Naive thymus-derived CD4-positive, alpha-beta T cell (primary cell): Measurements from ENCODE around the gene BBOX1. TPM values are rescaled to one million over a fixed set of nuclear protein-coding genes. Genes with fewer than 3 reads are reported as not detected.

ENCODE experiments used
- ATAC-seq: fragments of 150-1000 bp; cut with Tn5 transposase; 2 replicates; pipeline ENCODE4 v1.10.0; 2021; ENCODE audit warnings: mild to moderate bottlenecking, moderate library complexity
- CTCF ChIA-PET: fragments of 350-600 bp; sonication (Branson Sonifier 250); formaldehyde crosslinking; loops from one replicate; lab custom pipeline; 2021; ENCODE audit warnings: antibody characterized with exemption; lab: Charles Lee
- POLR2A ChIA-PET: fragments of 350-600 bp; sonication (Branson Sonifier 250); formaldehyde crosslinking; loops from one replicate; lab custom pipeline; 2021; ENCODE audit warnings: antibody characterized with exemption, inconsistent platforms; lab: Charles Lee
- DNase-seq, 9 donors: peaks; one replicate each; pipeline versions ENCODE4 v3.0.0 to v3.0.0-alpha.2; 2020 to 2022; ENCODE audit warnings: mixed read lengths in 1 of 9
- H3K27ac ChIP-seq: one replicate; pipeline ENCODE4 v1.7.0; 2013; ENCODE audit warnings: mild to moderate bottlenecking, low read depth, low read length, moderate library complexity
- H3K27me3 ChIP-seq, 2 donors: one replicate each; pipeline ENCODE4 v1.7.0; 2013; ENCODE audit warnings: low read length in 2 of 2, mild to moderate bottlenecking in 2 of 2, moderate library complexity in 2 of 2; ENCODE audit not compliant: control insufficient read depth in 2 of 2, insufficient read depth in 2 of 2
- H3K36me3 ChIP-seq, 3 experiments: 1 replicate in 2 of 3; 2 replicates in 1 of 3; pipeline ENCODE4 v1.7.0; 2013; ENCODE audit warnings: low read length in 3 of 3, mild to moderate bottlenecking in 3 of 3, moderate library complexity in 1 of 3; ENCODE audit not compliant: insufficient read depth in 3 of 3, control insufficient read depth in 2 of 3
- H3K4me1 ChIP-seq, 2 donors: one replicate each; pipeline ENCODE4 v1.7.0; 2013; ENCODE audit warnings: low read length in 2 of 2, mild to moderate bottlenecking in 2 of 2, moderate library complexity in 1 of 2; ENCODE audit not compliant: control insufficient read depth in 2 of 2, insufficient read depth in 2 of 2
- H3K4me3 ChIP-seq: 2 replicates; pipeline ENCODE4 v1.7.0; 2013; ENCODE audit warnings: mild to moderate bottlenecking, low read length
- H3K9me3 ChIP-seq, 3 experiments: 1 replicate in 2 of 3; 2 replicates in 1 of 3; pipeline ENCODE4 v1.7.0; 2013; ENCODE audit warnings: low read length in 3 of 3; ENCODE audit not compliant: control insufficient read depth in 2 of 3
- H3K27ac Mint-ChIP-seq, 9 donors: one replicate each; pipeline ENCODE4 v1.8.0; 2020 to 2022; ENCODE audit warnings: mixed read lengths in 9 of 9, mild to moderate bottlenecking in 8 of 9, moderate library complexity in 5 of 9, inconsistent platforms in 2 of 9
- H3K27me3 Mint-ChIP-seq, 5 donors: one replicate each; pipeline ENCODE4 v1.8.0; 2021 to 2022; ENCODE audit warnings: mixed read lengths in 5 of 5, mild to moderate bottlenecking in 1 of 5
- H3K36me3 Mint-ChIP-seq, 5 donors: one replicate each; pipeline ENCODE4 v1.8.0; 2020 to 2022; ENCODE audit warnings: mixed read lengths in 5 of 5, mild to moderate bottlenecking in 3 of 5, inconsistent platforms in 1 of 5
- H3K4me1 Mint-ChIP-seq, 7 donors: one replicate each; pipeline ENCODE4 v1.8.0; 2020 to 2022; ENCODE audit warnings: mixed read lengths in 7 of 7, mild to moderate bottlenecking in 3 of 7, inconsistent platforms in 1 of 7
- H3K4me3 Mint-ChIP-seq, 10 donors: one replicate each; pipeline ENCODE4 v1.8.0; 2020 to 2022; ENCODE audit warnings: mild to moderate bottlenecking in 10 of 10, mixed read lengths in 10 of 10, moderate library complexity in 6 of 10, inconsistent platforms in 2 of 10
- H3K9me3 Mint-ChIP-seq, 11 donors: one replicate each; pipeline ENCODE4 v1.8.0; 2020 to 2022; ENCODE audit warnings: mixed read lengths in 11 of 11, mild to moderate bottlenecking in 4 of 11, inconsistent platforms in 1 of 11, moderate library complexity in 1 of 11
- intact Hi-C, 2 donors: fragments of 100-400 bp; cut with micrococcal nuclease; formaldehyde crosslinking; loops; one replicate each; pipeline ENCODE4 v1.15.1; 2023
- polyA plus RNA-seq, 2 donors: library from polyadenylated mRNA; unstranded; fragments of 300-500 nt; fragmentation: Illumina TruSeq; gene quantifications; one replicate each; pipeline ENCODE4 v1.2.3, GENCODE V29; 2021
- total RNA-seq, 6 experiments: library from RNA in 5 of 6; stranded (reverse) in 5 of 6; gene quantifications; 1 replicate in 5 of 6; 2 replicates in 1 of 6; pipeline ENCODE4 v1.2.3 and lab custom pipeline; 2021 to 2026

The BBOX1 gene
- total and polyA plus RNA-seq, 7 experiments from 2014 or later, result not detected

- no peak overlapping the region for H3K4me3 ChIP-seq
- Mint-ChIP-seq H3K36me3 (no peaks in the 10 kb centered on the region), H3K27me3 (no peaks in the 10 kb centered on the region), H3K4me1 (no peaks in the 10 kb centered on the region), H3K4me3 (no peak overlapping the region), H3K9me3 (peaks cover 0 to 12% (median 3%) of the 10 kb centered on the region in 11 donors), H3K27ac (no peak overlapping the region)
- intact Hi-C loops, result no loop called here
- H3K27me3 ChIP-seq, result no peaks in the 10 kb centered on the region
- H3K27ac ChIP-seq, result no peak overlapping the region
- POLR2A ChIA-PET, result no interaction called here
- ATAC-seq (no peak), DNase-seq (no peak)
- no peaks in the 10 kb centered on the region for H3K36me3 ChIP-seq
- no peaks in the 10 kb centered on the region for H3K4me1 ChIP-seq
- CTCF ChIA-PET, result no interaction called here
- no peaks in the 10 kb centered on the region for H3K9me3 ChIP-seq
These were observed 15.2 kb upstream of the BBOX1 start for GRCh38 chr11:27025312-27025955.

- Mint-ChIP-seq H3K27ac (no peak overlapping the region), H3K27me3 (no peaks in the 10 kb centered on the region), H3K9me3 (peaks cover 0 to 12% (median 3%) of the 10 kb centered on the region in 11 donors), H3K4me1 (no peaks in the 10 kb centered on the region), H3K36me3 (no peaks in the 10 kb centered on the region), H3K4me3 (no peak overlapping the region)
- Histone ChIP-seq H3K36me3 (no peaks in the 10 kb centered on the region), H3K4me3 (no peak overlapping the region), H3K4me1 (no peaks in the 10 kb centered on the region), H3K27ac (no peak overlapping the region), H3K27me3 (no peaks in the 10 kb centered on the region), H3K9me3 (no peaks in the 10 kb centered on the region)
- DNase-seq (no peak), ATAC-seq (no peak)
- CTCF ChIA-PET, result no interaction called here
- intact Hi-C loops, result no loop called here
- POLR2A ChIA-PET, result interaction anchor here (0.5 kb wide), 1 partner anchor 17 kb away, joined by 3 read pairs; no protein-coding TSS in a partner anchor
These were observed 14.5 kb upstream of the BBOX1 start for GRCh38 chr11:27025957-27026733.

DNA sequence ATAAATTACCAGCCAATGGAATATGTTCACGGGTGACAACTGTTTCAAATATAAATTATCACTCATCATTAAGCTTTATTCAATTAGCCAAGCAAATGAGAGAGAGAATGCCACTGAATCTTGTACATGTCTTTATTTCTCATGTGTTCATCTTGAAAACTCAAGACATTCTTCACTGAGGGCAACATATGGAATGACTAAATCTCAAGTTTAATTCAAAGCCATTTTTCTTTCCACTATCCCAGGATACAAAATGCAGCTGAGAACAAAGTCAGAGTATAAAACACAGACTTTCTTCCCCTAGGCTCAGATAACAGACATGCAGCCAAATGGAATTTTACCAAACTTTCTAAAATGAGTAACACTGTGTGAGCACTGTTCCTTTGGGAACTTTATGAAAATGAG, 12.1 kb upstream of the BBOX1 start:
- no peaks in the 10 kb centered on the region for H3K27me3 ChIP-seq
- no peak overlapping the region for H3K4me3 ChIP-seq
- no peak overlapping the region for H3K27ac Mint-ChIP-seq
- no peaks in the 10 kb centered on the region for H3K9me3 ChIP-seq
- no peak for DNase-seq
- peaks cover 0 to 16% (median 8%) of the 10 kb centered on the region in 11 donors for H3K9me3 Mint-ChIP-seq
- intact Hi-C loops, result no loop called here
- no peak overlapping the region for H3K27ac ChIP-seq
- H3K4me1 Mint-ChIP-seq, result no peaks in the 10 kb centered on the region
- ChIA-PET CTCF (no interaction called here), POLR2A (no interaction called here)
- no peak for ATAC-seq
- H3K36me3 ChIP-seq, result no peaks in the 10 kb centered on the region
- no peaks in the 10 kb centered on the region for H3K36me3 Mint-ChIP-seq
- H3K4me1 ChIP-seq, result no peaks in the 10 kb centered on the region
- no peak overlapping the region for H3K4me3 Mint-ChIP-seq
- peaks cover 0 to 4% (median 0%) of the 10 kb centered on the region in 5 donors for H3K27me3 Mint-ChIP-seq

DNA sequence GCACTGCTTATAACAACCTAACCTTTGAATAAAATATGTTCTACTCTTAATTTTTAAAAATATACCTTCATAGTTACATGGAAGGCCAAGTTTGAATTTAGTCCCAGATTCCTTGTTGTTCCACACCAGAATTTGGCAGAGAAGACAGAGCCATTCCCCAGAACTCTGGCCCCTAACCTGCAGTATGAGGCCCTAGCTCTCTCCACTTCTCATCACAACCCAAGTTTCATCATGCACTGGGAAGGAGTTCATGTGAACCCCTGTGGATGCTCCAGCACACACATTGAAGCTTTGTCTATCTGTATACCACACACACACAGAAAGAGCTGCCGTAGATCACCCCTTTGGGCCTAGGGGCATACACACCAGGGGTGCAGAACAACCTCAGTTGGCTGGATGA, 10.6 kb upstream of the BBOX1 start:
- Histone ChIP-seq H3K27ac (no peak overlapping the region), H3K9me3 (no peaks in the 10 kb centered on the region), H3K36me3 (no peaks in the 10 kb centered on the region), H3K27me3 (no peaks in the 10 kb centered on the region), H3K4me1 (no peaks in the 10 kb centered on the region), H3K4me3 (no peak overlapping the region)
- H3K9me3 Mint-ChIP-seq, result peaks cover 0 to 29% (median 9%) of the 10 kb centered on the region in 11 donors
- H3K36me3 Mint-ChIP-seq, result no peaks in the 10 kb centered on the region
- H3K27ac Mint-ChIP-seq, result no peak overlapping the region
- H3K27me3 Mint-ChIP-seq, result peaks cover 0 to 4% (median 0%) of the 10 kb centered on the region in 5 donors
- ChIA-PET POLR2A (no interaction called here), CTCF (no interaction called here)
- ATAC-seq (no peak), DNase-seq (no peak)
- H3K4me3 Mint-ChIP-seq, result no peak overlapping the region
- H3K4me1 Mint-ChIP-seq, result no peaks in the 10 kb centered on the region
- intact Hi-C loops, result no loop called here

- ChIA-PET POLR2A (no interaction called here), CTCF (no interaction called here)
- Mint-ChIP-seq H3K36me3 (no peaks in the 10 kb centered on the region), H3K27ac (no peak overlapping the region), H3K9me3 (peaks cover 0 to 36% (median 11%) of the 10 kb centered on the region in 11 donors), H3K27me3 (peaks cover 0 to 4% (median 0%) of the 10 kb centered on the region in 5 donors), H3K4me3 (no peak overlapping the region), H3K4me1 (no peaks in the 10 kb centered on the region)
- no peak for ATAC-seq
- Histone ChIP-seq H3K27me3 (no peaks in the 10 kb centered on the region), H3K27ac (no peak overlapping the region), H3K9me3 (no peaks in the 10 kb centered on the region), H3K4me3 (no peak overlapping the region), H3K36me3 (no peaks in the 10 kb centered on the region), H3K4me1 (no peaks in the 10 kb centered on the region)
- intact Hi-C loops, result no loop called here
- DNase-seq, result no peak
These were observed 8.9 kb upstream of the BBOX1 start for GRCh38 chr11:27031754-27032153.

DNA sequence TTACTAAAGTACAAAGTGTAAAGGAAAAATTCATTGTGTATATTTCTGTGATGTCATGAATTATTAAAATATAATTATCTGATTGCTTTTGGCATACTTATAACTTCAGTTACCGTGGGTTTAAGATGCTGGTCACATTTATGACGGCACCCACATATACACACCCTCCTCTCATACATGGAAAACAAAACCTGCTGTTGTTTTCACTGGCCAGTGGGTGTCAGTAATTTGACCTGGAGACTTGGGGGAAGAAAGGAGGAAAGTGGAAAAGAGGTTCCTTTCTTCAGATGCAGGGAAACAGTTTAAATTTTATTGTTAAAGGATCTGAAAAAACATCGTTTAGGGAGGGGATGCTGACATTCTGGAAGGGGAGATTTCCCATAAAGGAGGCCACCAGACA, 742 bp upstream of the BBOX1 start:
- Mint-ChIP-seq H3K9me3 (peaks cover 4 to 32% (median 14%) of the 10 kb centered on the region in 11 donors), H3K4me1 (no peaks in the 10 kb centered on the region), H3K36me3 (no peaks in the 10 kb centered on the region), H3K4me3 (no peak overlapping the region), H3K27ac (no peak overlapping the region), H3K27me3 (no peaks in the 10 kb centered on the region)
- intact Hi-C loops, result no loop called here
- ATAC-seq (no peak), DNase-seq (no peak)
- H3K4me1 ChIP-seq, result no peaks in the 10 kb centered on the region
- H3K36me3 ChIP-seq, result no peaks in the 10 kb centered on the region
- POLR2A ChIA-PET, result no interaction called here
- CTCF ChIA-PET, result interaction anchor here (0.6 kb wide), 1 partner anchor 446 kb away, joined by 6 read pairs; no protein-coding TSS in a partner anchor
- H3K4me3 ChIP-seq, result no peak overlapping the region
- peaks cover 0 to 3% (median 0%) of the 10 kb centered on the region in 3 experiments for H3K9me3 ChIP-seq
- no peaks in the 10 kb centered on the region for H3K27me3 ChIP-seq
- H3K27ac ChIP-seq, result no peak overlapping the region
